Measurements from ENCODE around the gene TRIM24. TPM values are rescaled to one million over a fixed set of nuclear protein-coding genes. Genes with fewer than 3 reads are reported as not detected.

The TRIM24 gene
- total RNA-seq, 2 donors from 2014 or later = 14.5 to 19.1 TPM

DNA sequence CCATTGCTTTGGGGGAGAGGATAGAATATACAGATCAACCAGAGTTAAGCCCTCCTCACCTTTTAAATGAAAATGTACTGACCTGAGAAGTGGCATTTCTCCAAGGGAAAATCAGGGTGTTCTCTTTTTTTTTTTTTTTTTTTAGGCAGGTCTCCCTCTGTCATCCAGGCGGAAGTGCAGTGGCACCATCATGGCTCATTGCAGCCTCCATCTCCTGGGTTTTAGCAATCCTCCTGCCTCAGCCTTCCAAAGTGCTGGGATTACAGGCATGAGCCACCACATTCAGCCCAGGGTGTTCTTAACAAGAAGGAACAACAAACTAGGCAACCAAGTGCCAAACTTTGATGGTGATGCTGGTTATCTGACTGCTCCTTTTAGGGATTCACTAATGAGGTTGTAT lies 130.1 kb downstream of the TRIM24 start:
- TF ChIP-seq, protein P1, sequence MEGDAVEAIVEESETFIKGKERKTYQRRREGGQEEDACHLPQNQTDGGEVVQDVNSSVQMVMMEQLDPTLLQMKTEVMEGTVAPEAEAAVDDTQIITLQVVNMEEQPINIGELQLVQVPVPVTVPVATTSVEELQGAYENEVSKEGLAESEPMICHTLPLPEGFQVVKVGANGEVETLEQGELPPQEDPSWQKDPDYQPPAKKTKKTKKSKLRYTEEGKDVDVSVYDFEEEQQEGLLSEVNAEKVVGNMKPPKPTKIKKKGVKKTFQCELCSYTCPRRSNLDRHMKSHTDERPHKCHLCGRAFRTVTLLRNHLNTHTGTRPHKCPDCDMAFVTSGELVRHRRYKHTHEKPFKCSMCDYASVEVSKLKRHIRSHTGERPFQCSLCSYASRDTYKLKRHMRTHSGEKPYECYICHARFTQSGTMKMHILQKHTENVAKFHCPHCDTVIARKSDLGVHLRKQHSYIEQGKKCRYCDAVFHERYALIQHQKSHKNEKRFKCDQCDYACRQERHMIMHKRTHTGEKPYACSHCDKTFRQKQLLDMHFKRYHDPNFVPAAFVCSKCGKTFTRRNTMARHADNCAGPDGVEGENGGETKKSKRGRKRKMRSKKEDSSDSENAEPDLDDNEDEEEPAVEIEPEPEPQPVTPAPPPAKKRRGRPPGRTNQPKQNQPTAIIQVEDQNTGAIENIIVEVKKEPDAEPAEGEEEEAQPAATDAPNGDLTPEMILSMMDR (IDR thresholded peaks at IDR 0.05) = no peak
- DNase-seq = no peak
- no peaks in the 10 kb centered on the region for H3K36me3 ChIP-seq
- H3K27ac ChIP-seq = no peak overlapping the region
- no peaks in the 10 kb centered on the region for H3K4me1 ChIP-seq
- no peak overlapping the region for H3K9ac ChIP-seq (ENCODE audit: low read depth in 2 of 2, low read length in 2 of 2)
- no peaks in the 10 kb centered on the region for H3K27me3 ChIP-seq
- H3K4me3 ChIP-seq = no peak overlapping the region
- intact Hi-C loops (cut with DNase I) = no loop called here
- H3K9me3 ChIP-seq = no peaks in the 10 kb centered on the region

DNA sequence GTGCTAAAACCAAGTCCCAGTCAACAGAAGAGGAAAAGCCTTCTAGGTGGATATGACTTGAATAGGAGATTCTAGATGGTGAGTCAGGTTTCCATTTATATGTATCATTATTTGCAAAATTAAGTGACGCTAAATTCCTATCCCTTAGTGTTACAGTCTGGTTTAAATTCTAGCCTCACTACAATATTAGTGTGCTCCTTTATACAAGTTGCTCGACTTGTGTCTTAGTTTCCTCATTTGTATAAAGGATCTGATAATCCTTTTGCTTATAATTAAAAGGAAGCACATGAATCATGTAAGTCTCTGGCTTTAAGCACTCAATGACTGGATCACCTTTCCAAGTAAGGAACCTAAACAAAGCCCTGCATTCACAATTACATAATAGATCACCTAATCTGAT lies 135.4 kb downstream of the TRIM24 start:
- TF ChIP-seq, protein P1 (IDR thresholded peaks at IDR 0.05) = no peak
- Histone ChIP-seq H3K4me1 (no peaks in the 10 kb centered on the region), H3K36me3 (no peaks in the 10 kb centered on the region), H3K9me3 (no peaks in the 10 kb centered on the region), H3K27ac (no peak overlapping the region), H3K4me3 (no peak overlapping the region), H3K27me3 (no peaks in the 10 kb centered on the region), H3K9ac (ENCODE audit: low read depth in 2 of 2, low read length in 2 of 2) (no peak overlapping the region)
- intact Hi-C loops (cut with DNase I) = no loop called here
- DNase-seq = no peak

DNA sequence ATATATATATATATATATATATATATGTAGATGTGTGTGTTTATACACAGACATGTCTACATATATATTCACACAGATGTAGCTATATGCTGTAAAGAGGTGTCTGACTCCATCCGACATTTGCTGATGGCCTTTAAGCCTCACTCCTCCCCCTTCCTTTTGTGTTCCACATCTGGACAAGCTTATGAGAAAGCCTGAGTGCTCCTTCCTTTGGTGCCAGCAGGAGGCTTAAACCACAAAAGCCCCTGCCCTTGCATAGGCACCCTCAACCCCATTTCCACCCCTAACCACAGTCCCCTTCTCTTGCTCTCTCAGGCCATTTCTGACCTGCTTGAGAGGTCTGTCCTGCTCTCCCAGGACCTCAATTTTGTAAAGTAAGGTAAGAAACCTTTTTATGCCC lies 142.4 kb downstream of the TRIM24 start:
- no peak overlapping the region for H3K4me3 ChIP-seq
- H3K36me3 ChIP-seq = no peaks in the 10 kb centered on the region
- H3K9ac ChIP-seq (ENCODE audit: low read depth in 2 of 2, low read length in 2 of 2) = no peak overlapping the region
- DNase-seq = no peak
- TF ChIP-seq, protein P1 (IDR thresholded peaks at IDR 0.05) = no peak
- H3K4me1 ChIP-seq = no peaks in the 10 kb centered on the region
- H3K27ac ChIP-seq = no peak overlapping the region
- H3K27me3 ChIP-seq = no peaks in the 10 kb centered on the region
- H3K9me3 ChIP-seq = no peaks in the 10 kb centered on the region
- intact Hi-C loops (cut with DNase I) = no loop called here

DNA sequence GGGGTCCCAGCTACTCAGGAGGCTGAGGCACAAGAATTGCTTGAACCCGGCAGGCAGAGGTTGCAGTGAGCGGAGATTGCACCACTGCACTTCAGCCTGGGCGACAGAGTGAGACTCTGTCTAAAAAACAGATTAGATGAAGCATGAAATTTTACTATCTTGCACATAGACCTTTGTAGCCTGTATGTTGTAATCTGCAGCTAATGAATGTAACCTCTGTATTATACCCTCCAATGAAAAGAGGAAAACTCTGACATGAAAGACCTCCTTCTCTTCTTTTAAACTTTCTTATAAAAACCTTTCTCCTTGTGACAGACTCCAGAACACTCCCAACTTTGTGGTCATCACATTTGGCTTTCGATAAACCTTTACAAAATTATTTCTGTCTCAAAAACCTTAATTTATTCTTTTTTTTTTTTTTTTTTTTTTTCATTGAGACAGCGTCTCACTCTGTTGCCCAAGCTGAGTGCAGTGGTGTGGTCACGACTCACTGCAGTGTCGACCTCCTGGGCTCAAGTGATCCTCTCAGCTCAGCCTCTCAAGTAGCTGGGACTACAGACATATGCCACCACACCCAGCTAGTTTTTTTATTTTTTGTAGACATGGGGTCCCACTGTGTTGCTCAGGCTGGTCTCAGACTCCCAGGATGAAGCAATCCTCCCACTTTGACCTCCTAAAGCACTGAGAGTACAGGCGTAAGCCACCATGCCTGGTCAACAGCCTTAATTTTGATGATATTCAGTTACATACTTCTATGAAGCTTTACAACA lies 143.7 kb downstream of the TRIM24 start:
- DNase-seq = no peak
- intact Hi-C loops (cut with DNase I) = no loop called here

DNA sequence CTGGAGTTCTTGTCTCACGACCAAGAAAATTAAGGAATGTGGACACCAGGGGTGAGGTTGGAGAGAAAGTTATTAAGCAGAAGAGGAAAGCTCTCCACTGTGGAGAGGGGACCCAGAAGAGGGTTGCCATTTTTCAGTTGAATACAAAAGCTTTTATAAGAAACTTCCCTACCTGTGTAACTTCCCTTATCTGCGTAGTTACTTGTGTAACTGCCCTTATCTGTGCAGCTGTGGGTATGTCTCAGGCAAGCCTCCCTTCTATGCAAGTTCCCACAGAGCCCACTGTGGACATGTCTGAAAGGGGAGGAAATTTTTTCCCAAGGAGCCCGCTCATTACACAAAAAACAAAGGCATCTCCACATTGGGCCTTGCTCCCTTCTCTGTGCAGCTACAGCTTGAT lies 146.2 kb downstream of the TRIM24 start:
- H3K4me1 ChIP-seq = no peaks in the 10 kb centered on the region
- H3K36me3 ChIP-seq = no peaks in the 10 kb centered on the region
- no peak overlapping the region for H3K27ac ChIP-seq
- no peaks in the 10 kb centered on the region for H3K9me3 ChIP-seq
- H3K4me3 ChIP-seq = no peak overlapping the region
- TF ChIP-seq, protein P1 (IDR thresholded peaks at IDR 0.05) = no peak
- no peaks in the 10 kb centered on the region for H3K27me3 ChIP-seq
- no peak for DNase-seq
- intact Hi-C loops (cut with DNase I) = no loop called here
- no peak overlapping the region for H3K9ac ChIP-seq (ENCODE audit: low read depth in 2 of 2, low read length in 2 of 2)

More for the DNA sequence above, 143.7 kb downstream of the TRIM24 start:
- H3K9ac ChIP-seq (ENCODE audit: low read depth in 2 of 2, low read length in 2 of 2) = no peak overlapping the region
- no peak overlapping the region for H3K4me3 ChIP-seq
- H3K4me1 ChIP-seq = no peaks in the 10 kb centered on the region
- no peaks in the 10 kb centered on the region for H3K27me3 ChIP-seq
- H3K36me3 ChIP-seq = no peaks in the 10 kb centered on the region
- TF ChIP-seq, protein P1 (IDR thresholded peaks at IDR 0.05) = no peak
- no peaks in the 10 kb centered on the region for H3K9me3 ChIP-seq
- H3K27ac ChIP-seq = no peak overlapping the region

Measured in colonic mucosa (tissue), 4 donors.